NOMO-1 treated with dmso at 0.1 percent for 144 hours (cell line): ENCODE results near the gene TMEM145.

ENCODE experiments used
- DNase-seq: peaks from one replicate; lab custom pipeline; 2025; ENCODE audit not compliant: unreplicated experiment; lab: John Stamatoyannopoulos, UW

TMEM145 gene

DNA sequence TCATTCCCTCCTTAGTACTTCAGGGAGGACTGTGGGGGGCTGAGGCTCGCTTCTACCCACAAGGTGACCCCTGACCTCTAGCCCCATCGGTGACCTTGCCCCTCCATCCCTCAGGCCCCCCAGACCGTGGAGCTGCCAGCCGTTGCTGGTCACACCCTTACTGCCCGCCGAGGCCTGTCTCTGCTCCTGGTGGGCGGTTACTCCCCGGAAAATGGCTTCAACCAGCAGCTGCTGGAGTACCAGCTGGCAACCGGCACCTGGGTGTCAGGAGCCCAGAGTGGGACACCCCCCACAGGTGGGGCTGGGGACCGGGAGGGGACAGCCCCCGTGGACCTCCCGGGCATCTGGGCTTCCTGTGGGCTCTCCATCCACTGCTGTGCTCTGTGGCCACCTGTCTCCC is 44.2 kb downstream of the TMEM145 start:
- DNase-seq, result no peak

DNA sequence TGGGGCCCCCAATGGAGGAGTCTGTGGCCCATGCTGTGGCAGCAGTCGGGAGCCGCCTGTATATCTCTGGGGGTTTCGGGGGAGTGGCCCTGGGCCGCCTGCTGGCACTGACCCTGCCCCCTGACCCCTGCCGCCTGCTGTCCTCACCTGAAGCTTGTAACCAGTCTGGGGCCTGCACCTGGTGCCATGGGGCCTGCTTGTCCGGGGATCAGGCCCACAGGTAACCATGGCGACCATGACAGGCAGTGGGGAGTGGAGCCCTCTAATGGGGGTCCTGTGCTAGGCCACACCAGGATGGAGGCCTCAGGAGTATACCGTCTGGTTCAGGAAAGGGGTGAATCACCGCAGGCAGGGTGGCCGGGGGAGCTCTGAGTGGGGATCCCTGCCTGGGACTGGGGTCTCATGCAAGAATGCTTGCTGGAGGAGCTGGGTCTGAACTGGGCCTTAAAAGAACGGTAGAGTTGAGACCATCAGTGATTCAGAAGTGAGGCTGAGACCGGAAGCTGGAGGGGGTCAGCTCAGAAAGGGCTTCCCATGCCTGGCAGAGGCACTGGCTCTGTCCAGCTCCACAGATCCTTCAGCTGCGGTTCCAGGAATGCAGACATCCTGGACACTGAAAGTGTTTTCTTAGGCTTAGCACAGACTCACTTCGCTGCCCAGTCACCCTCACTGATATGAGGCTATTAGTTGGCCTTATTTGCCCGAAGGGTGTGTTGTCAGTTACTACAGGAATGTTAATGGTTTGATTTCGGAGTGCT is 47.9 kb downstream of the TMEM145 start:
- DNase-seq, result no peak

DNA sequence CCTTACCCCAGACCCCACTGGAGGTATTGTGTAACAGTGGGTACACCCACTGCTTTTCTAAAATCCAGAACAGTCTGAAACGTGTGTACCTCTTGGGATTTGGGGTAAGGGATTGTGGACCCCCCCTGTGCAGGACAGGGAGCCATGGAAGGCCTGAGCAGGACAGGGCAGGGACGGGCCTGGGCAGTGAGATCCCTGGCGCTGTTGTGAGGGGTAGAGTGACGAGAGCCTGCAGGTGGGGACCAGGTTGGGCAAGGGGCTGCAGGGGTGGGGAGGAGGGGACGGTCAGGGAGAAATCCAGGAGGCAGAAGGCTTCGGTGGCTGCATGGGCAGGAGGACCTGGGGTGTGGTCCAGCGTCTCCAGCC is 48.4 kb downstream of the TMEM145 start:
- no peak for DNase-seq

DNA sequence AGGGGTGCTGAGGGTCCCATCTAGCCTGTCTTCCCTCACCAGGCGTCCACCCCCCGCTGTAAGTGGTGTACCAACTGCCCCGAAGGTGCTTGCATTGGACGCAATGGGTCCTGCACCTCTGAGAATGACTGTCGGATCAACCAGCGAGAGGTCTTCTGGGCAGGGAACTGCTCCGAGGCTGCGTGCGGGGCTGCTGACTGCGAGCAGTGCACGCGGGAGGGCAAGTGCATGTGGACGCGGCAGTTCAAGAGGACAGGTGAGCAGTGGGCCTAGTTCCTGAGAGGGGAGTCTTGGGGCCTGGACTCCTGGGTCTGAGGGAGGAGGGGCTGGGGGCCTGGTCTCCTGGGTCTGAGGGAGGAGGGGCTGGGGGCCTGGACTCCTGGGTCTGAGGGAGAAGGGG is 49.2 kb downstream of the TMEM145 start:
- no peak for DNase-seq

DNA sequence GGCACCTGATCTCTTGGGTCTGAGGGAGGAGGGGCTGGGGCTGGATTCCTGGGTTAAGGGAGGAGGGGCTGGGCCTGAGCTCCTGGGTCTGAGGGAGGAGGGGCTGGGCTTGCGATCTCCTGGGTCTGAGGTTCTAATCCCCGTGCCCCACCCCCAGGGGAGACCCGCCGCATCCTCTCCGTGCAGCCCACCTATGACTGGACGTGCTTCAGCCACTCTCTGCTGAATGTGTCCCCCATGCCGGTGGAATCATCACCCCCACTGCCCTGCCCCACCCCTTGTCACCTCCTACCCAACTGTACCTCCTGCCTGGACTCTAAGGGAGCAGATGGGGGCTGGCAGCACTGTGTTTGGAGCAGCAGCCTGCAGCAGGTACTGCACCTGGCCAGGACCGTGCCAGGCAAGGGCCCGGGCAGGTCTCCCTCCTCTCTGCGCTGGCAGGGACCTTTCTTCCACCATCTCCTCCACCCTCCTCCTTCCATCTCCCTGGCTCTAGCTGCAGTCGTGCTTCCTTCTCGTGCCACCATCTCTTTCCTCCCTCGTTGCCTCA is 49.9 kb downstream of the TMEM145 start:
- DNase-seq, result no peak

DNA sequence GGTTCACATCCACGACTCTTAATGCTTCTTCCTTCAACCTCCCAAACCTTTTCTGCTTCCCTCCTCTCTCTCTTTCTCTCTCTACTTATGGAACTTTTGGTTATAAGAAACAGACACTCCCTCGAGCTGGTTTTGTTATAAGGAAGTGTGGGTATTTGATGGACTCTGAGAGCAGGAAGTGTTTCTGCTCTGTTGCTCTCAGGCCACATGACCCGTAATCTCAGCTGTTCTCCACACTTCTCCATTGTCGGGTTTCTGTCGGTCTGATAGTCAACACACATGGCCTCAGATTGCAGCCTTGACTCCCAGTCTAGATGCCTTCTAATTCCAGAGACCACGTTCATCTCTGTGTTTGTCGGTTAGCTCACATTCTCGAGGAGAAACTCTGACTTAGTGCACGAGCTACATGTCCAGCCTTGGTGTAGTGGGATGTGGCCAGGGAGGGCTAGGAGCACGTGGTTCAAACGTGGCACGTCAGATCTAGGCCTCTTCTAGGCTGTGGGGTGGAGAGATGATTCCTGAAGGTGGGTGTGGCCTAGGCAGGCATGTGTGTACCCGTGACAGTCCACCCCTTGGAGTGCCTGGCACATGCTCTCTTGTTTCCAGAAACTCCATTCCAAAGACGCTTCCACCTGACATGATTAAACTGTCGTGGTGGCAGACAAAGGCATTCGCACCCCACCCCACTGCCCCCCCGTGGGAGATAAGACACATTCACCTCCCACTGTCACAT is 50.7 kb downstream of the TMEM145 start:
- no peak for DNase-seq

DNA sequence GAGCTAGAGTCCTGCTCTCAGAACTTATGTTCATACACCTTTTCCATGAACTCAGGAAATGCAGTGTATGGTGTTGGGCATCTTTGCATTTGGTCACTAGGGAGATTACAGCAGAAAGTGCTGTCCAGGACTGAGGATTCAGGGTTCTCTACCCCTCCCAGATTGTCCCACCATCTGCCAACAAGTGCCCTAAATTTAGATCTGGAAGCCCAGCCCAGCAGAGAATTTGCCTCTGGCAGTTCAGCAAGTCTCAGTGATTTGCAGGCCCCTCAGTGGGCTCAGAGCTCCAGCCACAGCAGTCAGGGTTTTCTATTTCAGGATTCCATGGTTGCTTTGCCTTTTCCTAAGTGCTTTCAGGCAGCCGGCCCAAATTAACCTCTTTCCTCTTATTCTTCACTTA is 53.6 kb downstream of the TMEM145 start:
- DNase-seq, result no peak

DNA sequence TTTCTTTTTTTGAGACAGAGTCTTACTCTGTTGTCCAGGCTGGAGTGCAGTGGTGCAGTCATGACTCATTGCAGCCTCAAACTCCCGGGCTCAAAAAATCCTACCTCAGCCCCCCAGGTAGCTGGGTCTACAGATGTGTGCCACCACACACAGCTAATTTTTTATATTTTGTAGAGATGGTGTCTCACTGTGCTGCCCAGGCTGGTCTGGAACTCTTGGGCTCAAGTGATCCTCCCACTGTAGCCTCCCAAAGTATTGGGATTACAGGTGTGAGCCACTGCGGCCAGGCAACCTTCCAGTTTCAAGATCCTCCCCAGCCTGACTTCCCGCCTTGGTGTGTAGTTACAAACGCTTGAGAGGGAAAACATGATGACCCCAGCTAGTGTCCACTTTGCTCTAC is 54.8 kb downstream of the TMEM145 start:
- DNase-seq, result no peak

DNA sequence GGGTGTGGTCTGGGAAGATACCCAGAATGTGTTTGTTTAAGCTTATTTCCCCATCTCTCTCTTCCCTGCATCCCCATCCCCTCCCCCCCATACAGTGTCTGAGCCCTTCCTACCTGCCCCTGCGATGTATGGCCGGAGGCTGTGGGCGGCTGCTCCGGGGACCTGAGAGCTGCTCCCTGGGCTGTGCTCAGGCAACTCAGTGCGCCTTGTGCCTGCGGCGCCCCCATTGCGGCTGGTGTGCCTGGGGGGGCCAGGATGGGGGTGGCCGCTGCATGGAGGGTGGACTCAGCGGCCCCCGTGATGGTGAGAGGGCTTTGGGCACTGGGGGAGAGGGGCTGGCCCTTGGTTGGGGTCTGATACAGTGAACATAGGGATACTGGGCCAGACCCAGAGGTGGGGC is 55.3 kb downstream of the TMEM145 start:
- DNase-seq, result no peak

DNA sequence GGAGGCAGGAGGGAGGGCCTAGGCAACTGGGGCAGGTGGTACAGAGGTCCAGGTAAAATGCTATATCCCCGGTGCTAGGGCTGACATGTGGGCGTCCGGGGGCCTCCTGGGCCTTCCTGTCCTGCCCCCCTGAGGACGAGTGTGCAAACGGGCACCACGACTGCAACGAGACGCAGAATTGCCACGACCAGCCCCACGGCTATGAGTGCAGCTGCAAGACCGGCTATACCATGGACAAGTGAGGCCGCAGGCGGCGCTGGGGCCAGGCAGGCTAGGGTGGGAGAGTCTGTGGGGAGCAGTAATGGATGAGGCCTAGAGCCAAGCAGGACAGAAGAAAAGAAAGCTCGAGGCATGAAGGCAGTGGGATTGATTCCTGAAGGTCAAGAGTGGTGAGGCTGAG is 55.7 kb downstream of the TMEM145 start:
- no peak for DNase-seq

DNA sequence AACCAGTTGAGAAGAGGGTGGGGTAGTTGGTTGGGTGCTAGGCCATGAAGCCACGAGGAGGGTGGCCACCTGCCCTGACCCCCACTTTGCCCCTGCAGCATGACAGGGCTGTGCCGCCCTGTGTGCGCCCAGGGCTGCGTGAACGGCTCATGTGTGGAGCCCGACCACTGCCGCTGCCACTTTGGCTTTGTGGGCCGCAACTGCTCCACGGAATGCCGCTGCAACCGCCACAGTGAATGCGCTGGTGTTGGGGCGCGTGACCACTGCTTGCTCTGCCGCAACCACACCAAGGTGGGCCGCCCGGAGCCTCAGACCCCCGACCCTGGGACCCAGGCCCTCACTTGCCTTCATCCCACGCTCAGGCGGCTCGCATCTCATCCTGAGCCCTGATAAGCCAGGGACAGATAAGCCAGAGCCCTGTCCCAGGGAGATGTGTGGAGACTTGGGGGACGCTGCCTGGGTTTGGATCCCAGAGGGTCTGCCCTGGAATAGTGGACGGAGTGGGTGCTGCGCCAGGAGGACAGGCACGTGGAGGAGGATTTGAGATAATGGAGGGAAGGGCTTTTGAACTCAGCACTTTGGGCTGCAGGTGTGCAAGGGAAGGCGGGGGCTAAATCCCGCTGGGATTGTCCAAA is 56.4 kb downstream of the TMEM145 start:
- no peak for DNase-seq

DNA sequence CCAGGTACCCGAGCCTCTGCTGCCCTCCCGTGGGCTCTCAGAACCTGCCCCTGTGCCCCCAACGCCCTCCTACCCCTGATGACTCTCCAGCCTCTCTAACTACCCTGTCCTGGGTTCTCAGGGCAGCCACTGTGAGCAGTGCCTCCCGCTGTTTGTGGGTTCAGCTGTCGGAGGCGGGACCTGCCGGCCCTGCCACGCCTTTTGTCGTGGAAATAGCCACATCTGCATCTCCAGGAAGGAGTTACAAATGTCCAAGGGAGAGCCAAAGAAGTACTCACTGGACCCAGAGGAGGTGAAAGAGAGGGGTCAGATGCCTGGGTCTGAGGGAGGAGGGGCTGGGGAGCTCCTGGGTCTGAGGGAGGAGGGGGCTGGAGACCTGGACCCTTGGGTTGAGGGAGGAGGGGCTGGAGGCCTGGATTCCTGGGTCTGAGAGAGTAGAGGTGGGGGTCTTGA is 57.0 kb downstream of the TMEM145 start:
- DNase-seq, result no peak

DNA sequence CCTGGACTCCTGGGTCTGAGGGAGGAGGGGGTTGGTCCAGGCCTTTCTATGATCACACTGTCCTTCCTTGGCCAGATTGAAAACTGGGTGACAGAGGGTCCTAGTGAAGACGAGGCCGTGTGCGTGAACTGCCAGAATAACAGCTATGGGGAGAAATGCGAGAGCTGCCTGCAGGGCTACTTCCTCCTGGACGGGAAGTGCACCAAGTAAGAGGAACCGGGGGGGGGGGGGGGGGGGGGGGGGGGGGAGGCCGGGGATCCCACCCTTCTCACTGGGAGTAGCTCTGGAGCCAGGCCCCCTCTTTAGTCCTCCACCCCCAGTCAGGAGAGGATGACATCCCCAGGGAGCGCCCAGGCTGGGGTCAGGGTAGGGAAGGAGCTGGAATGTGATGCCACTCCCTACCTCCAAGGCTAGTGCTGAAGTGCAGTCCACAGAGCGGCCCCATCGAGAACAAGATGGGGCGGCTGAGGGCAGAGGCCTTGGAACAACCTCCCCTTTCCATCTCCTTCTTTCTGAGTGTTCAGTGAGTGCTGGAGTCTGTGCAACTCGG is 57.6 kb downstream of the TMEM145 start:
- no peak for DNase-seq
